Ectodermal cell (in vitro differentiated cells): ENCODE results near the gene LOXL4.

ENCODE experiments used
- H3K27ac ChIP-seq: 2 replicates; pipeline ENCODE4 v1.7.0; 2013; ENCODE audit warnings: mild to moderate bottlenecking, low read depth, low read length; ENCODE audit not compliant: insufficient read depth, poor library complexity, severe bottlenecking
- H3K27me3 ChIP-seq: 2 replicates; pipeline ENCODE4 v1.7.0; 2013; ENCODE audit warnings: mild to moderate bottlenecking, low read length; ENCODE audit not compliant: insufficient read depth, control insufficient read depth, poor library complexity, severe bottlenecking
- H3K36me3 ChIP-seq: one replicate; pipeline ENCODE4 v1.7.0; 2013; ENCODE audit warnings: low read length; ENCODE audit not compliant: control insufficient read depth, insufficient read depth
- H3K4me1 ChIP-seq: one replicate; pipeline ENCODE4 v1.7.0; 2013; ENCODE audit warnings: low read length; ENCODE audit not compliant: control insufficient read depth, insufficient read depth
- H3K4me3 ChIP-seq: 2 replicates; pipeline ENCODE4 v1.7.0; 2013; ENCODE audit warnings: low read depth, low read length, control low read depth; ENCODE audit not compliant: insufficient read depth
- H3K9me3 ChIP-seq: 2 replicates; pipeline ENCODE4 v1.7.0; 2013; ENCODE audit warnings: mild to moderate bottlenecking, low read length, moderate library complexity; ENCODE audit not compliant: control insufficient read depth
- WGBS, 2 experiments: methylation state at CpG; one replicate each; pipeline ENCODE4 v1.1.7; 2013; ENCODE audit warnings: missing lambda C conversion rate in 2 of 2; 5-methylcytosine and 5-hydroxymethylcytosine counted together

Gene LOXL4

GRCh38 chr10:98257961-98258360 lies 10.0 kb downstream of the LOXL4 start:
- 95% methylated on average over 16 of the region's 16 CpGs for WGBS, 2 experiments
- Histone ChIP-seq H3K4me3 (no peak overlapping the region), H3K27me3 (no peaks in the 10 kb centered on the region)

GRCh38 chr10:98257198-98257597 lies 10.8 kb downstream of the LOXL4 start:
- Histone ChIP-seq H3K9me3 (no peaks in the 10 kb centered on the region), H3K27me3 (no peaks in the 10 kb centered on the region), H3K27ac (no peak overlapping the region), H3K36me3 (no peaks in the 10 kb centered on the region), H3K4me3 (no peak overlapping the region), H3K4me1 (peaks cover 7% of the 10 kb centered on the region)
- 93 to 94% methylated on average over 12 of the region's 12 CpGs for WGBS, 2 experiments

More at GRCh38 chr10:98257961-98258360, 10.0 kb downstream of the LOXL4 start:
- H3K4me1 ChIP-seq = peaks cover under 1% of the 10 kb centered on the region
- no peaks in the 10 kb centered on the region for H3K9me3 ChIP-seq
- H3K27ac ChIP-seq = no peak overlapping the region
- H3K36me3 ChIP-seq = no peaks in the 10 kb centered on the region

GRCh38 chr10:98256692-98257091 lies 11.3 kb downstream of the LOXL4 start:
- WGBS, 2 experiments = 94 to 96% methylated on average over 11 of the region's 11 CpGs
- no peak overlapping the region for H3K4me3 ChIP-seq
- H3K4me1 ChIP-seq = peaks cover 7% of the 10 kb centered on the region
- no peaks in the 10 kb centered on the region for H3K27me3 ChIP-seq
- no peaks in the 10 kb centered on the region for H3K9me3 ChIP-seq
- H3K27ac ChIP-seq = no peak overlapping the region
- H3K36me3 ChIP-seq = no peaks in the 10 kb centered on the region

GRCh38 chr10:98255146-98255877 lies 12.7 kb downstream of the LOXL4 start:
- peaks cover 7% of the 10 kb centered on the region for H3K4me1 ChIP-seq
- no peaks in the 10 kb centered on the region for H3K9me3 ChIP-seq
- 94 to 95% methylated on average over 17 of the region's 17 CpGs for WGBS, 2 experiments
- H3K4me3 ChIP-seq = no peak overlapping the region
- no peak overlapping the region for H3K27ac ChIP-seq
- no peaks in the 10 kb centered on the region for H3K27me3 ChIP-seq
- no peaks in the 10 kb centered on the region for H3K36me3 ChIP-seq

GRCh38 chr10:98254234-98254974 lies 13.6 kb downstream of the LOXL4 start:
- Histone ChIP-seq H3K9me3 (no peaks in the 10 kb centered on the region), H3K27ac (no peak overlapping the region), H3K27me3 (no peaks in the 10 kb centered on the region), H3K36me3 (no peaks in the 10 kb centered on the region), H3K4me3 (no peak overlapping the region), H3K4me1 (peaks cover 7% of the 10 kb centered on the region)
- WGBS, 2 experiments = 93% methylated on average over 10 of the region's 10 CpGs

- Histone ChIP-seq H3K4me3 (no peak overlapping the region), H3K27ac (no peak overlapping the region), H3K36me3 (no peaks in the 10 kb centered on the region), H3K27me3 (no peaks in the 10 kb centered on the region), H3K9me3 (no peaks in the 10 kb centered on the region), H3K4me1 (peaks cover 7% of the 10 kb centered on the region)
- 84 to 85% methylated on average over 17 of the region's 17 CpGs for WGBS, 2 experiments
Measured at GRCh38 chr10:98253499-98253898, 14.5 kb downstream of the LOXL4 start.

GRCh38 chr10:98252464-98252863 lies 15.5 kb downstream of the LOXL4 start:
- Histone ChIP-seq H3K27me3 (no peaks in the 10 kb centered on the region), H3K27ac (no peak overlapping the region), H3K36me3 (no peaks in the 10 kb centered on the region), H3K4me3 (no peak overlapping the region), H3K9me3 (no peaks in the 10 kb centered on the region), H3K4me1 (peaks cover 7% of the 10 kb centered on the region)
- WGBS, 2 experiments = 80 to 86% methylated on average over 7 of the region's 7 CpGs

- H3K36me3 ChIP-seq = no peaks in the 10 kb centered on the region
- peaks cover 7% of the 10 kb centered on the region for H3K4me1 ChIP-seq
- no peak overlapping the region for H3K4me3 ChIP-seq
- whole genome bisulfite sequencing, 2 experiments = 93% methylated on average over 8 of the region's 8 CpGs
- no peaks in the 10 kb centered on the region for H3K9me3 ChIP-seq
- H3K27ac ChIP-seq = no peak overlapping the region
- H3K27me3 ChIP-seq = no peaks in the 10 kb centered on the region
Measured at GRCh38 chr10:98251399-98251798, 16.6 kb downstream of the LOXL4 start.

GRCh38 chr10:98249134-98249533 lies 18.9 kb downstream of the LOXL4 start:
- 50 to 68% methylated on average over 3 of the region's 3 CpGs for WGBS, 2 experiments

GRCh38 chr10:98248018-98248417 lies 20.0 kb downstream of the LOXL4 start:
- Histone ChIP-seq H3K36me3 (peaks cover 3% of the 10 kb centered on the region), H3K27me3 (no peaks in the 10 kb centered on the region), H3K9me3 (no peaks in the 10 kb centered on the region), H3K27ac (no peak overlapping the region), H3K4me1 (peaks cover 7% of the 10 kb centered on the region), H3K4me3 (no peak overlapping the region)
- WGBS, 2 experiments = 95 to 96% methylated on average over 4 of the region's 4 CpGs

More at GRCh38 chr10:98249134-98249533, 18.9 kb downstream of the LOXL4 start:
- no peaks in the 10 kb centered on the region for H3K27me3 ChIP-seq
- peaks cover 3% of the 10 kb centered on the region for H3K36me3 ChIP-seq
- no peak overlapping the region for H3K4me3 ChIP-seq
- H3K9me3 ChIP-seq = no peaks in the 10 kb centered on the region
- no peak overlapping the region for H3K27ac ChIP-seq
- peaks cover 7% of the 10 kb centered on the region for H3K4me1 ChIP-seq
